ENCODE results near the gene FAM3C. TPM values are rescaled to one million over a fixed set of nuclear protein-coding genes. Genes with fewer than 3 reads are reported as not detected.
A peak's percentile ranks its signal among the peaks of the same experiment; 100 is the strongest.

FAM3C gene
- total and polyA plus RNA-seq, 2 of the 4 experiments (the other 2 are of a cell fraction) = 11.5 to 45.8 TPM

DNA sequence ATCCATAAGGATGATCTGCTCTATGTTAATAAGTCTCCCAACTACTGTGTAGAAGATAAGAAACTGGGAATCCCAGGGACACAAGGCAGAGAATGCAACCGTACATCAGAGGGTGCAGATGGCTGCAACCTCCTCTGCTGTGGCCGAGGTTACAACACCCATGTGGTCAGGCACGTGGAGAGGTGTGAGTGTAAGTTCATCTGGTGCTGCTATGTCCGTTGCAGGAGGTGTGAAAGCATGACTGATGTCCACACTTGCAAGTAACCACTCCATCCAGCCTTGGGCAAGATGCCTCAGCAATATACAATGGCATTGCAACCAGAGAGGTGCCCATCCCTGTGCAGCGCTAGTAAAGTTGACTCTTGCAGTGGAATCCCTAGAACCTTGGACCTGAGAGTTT is 57.0 kb downstream of the FAM3C start:
- dilution Hi-C loops (cut with HindIII; ENCODE audit: low sequenced_read_pairs, unreplicated experiment) (no loop called here), intact Hi-C loops (cut with micrococcal nuclease) (loop anchor here (5.0 to 10.0 kb wide), 3 partner anchors 212 to 534 kb away; partner anchors contain the start of gene CPED1), in situ Hi-C loops (cut with MboI; ENCODE audit: low sequenced_read_pairs) (loop anchor here (25.0 kb wide), 2 partner anchors 202 to 352 kb away; partner anchors contain the start of gene CPED1)
- no peak overlapping the region; the same call in 1 of the 2 replicates for H3K4ac ChIP-seq (ENCODE audit: low read depth, low read length)
- WGBS, 2 experiments (ENCODE audit: extremely low coverage in 2 of 2, insufficient read length in 1 of 2) = no CpG with 5 or more reads among the region's 5 CpGs
- H2BK15ac ChIP-seq (ENCODE audit: low read depth, low read length) = no peak overlapping the region
- ChIA-PET CTCF (no interaction called here), POLR2A (ENCODE audit: unreplicated experiment) (no interaction called here)
- BruUV-seq (replicated peaks) = TSS peak; percentile 76
- TF ChIP-seq MAZ (IDR thresholded peaks at IDR 0.05; ENCODE audit: borderline replicate concordance, low read depth, low read length) (no peak), RFX5 (IDR thresholded peaks at IDR 0.05; ENCODE audit: low read depth, low read length) (no peak), MAFK (IDR thresholded peaks at IDR 0.05; ENCODE audit: low read depth, low read length) (no peak), CEBPB (IDR thresholded peaks at IDR 0.05; ENCODE audit: low read depth, low read length) (no peak), BHLHE40 (IDR thresholded peaks at IDR 0.05; ENCODE audit: low read depth, low read length) (no peak), SMC3 (IDR thresholded peaks at IDR 0.05; ENCODE audit: low read depth, low read length) (no peak), CHD1 (IDR thresholded peaks at IDR 0.05; ENCODE audit: low read depth, low read length) (no peak), RCOR1 (IDR thresholded peaks at IDR 0.05; ENCODE audit: insufficient replicate concordance, low read length) (no peak), MXI1 (IDR thresholded peaks at IDR 0.05; ENCODE audit: borderline replicate concordance, low read depth, low read length) (no peak)
- TF ChIP-seq, protein P1, sequence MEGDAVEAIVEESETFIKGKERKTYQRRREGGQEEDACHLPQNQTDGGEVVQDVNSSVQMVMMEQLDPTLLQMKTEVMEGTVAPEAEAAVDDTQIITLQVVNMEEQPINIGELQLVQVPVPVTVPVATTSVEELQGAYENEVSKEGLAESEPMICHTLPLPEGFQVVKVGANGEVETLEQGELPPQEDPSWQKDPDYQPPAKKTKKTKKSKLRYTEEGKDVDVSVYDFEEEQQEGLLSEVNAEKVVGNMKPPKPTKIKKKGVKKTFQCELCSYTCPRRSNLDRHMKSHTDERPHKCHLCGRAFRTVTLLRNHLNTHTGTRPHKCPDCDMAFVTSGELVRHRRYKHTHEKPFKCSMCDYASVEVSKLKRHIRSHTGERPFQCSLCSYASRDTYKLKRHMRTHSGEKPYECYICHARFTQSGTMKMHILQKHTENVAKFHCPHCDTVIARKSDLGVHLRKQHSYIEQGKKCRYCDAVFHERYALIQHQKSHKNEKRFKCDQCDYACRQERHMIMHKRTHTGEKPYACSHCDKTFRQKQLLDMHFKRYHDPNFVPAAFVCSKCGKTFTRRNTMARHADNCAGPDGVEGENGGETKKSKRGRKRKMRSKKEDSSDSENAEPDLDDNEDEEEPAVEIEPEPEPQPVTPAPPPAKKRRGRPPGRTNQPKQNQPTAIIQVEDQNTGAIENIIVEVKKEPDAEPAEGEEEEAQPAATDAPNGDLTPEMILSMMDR (conservative IDR thresholded peaks at IDR 0.05; ENCODE audit: low read depth, low read length) = no peak
- TF ChIP-seq, protein P2, sequence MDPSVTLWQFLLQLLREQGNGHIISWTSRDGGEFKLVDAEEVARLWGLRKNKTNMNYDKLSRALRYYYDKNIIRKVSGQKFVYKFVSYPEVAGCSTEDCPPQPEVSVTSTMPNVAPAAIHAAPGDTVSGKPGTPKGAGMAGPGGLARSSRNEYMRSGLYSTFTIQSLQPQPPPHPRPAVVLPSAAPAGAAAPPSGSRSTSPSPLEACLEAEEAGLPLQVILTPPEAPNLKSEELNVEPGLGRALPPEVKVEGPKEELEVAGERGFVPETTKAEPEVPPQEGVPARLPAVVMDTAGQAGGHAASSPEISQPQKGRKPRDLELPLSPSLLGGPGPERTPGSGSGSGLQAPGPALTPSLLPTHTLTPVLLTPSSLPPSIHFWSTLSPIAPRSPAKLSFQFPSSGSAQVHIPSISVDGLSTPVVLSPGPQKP (IDR thresholded peaks at IDR 0.05; ENCODE audit: borderline replicate concordance, low read depth, low read length) = no peak
- peaks cover 8% of the 10 kb centered on the region for H3K4me1 ChIP-seq (ENCODE audit: control insufficient read depth, insufficient read depth, low read length)
- no peaks in the 10 kb centered on the region for H3K9me3 ChIP-seq (ENCODE audit: control insufficient read depth, insufficient read depth, low read length)
- no peak overlapping the region for H4K5ac ChIP-seq (ENCODE audit: low read depth, low read length)
- H4K20me1 ChIP-seq (ENCODE audit: insufficient read depth, low read length) = no peaks in the 10 kb centered on the region
- H3K27ac ChIP-seq (ENCODE audit: insufficient read depth, low read length) = no peak overlapping the region
- no peak overlapping the region for H3K18ac ChIP-seq (ENCODE audit: low read depth, low read length)
- peak overlapping the region; percentile 31; the same call in 1 of the 2 replicates for H3K23ac ChIP-seq (ENCODE audit: low read depth, low read length)
- DNase-seq (no peak), ATAC-seq (ENCODE audit: low read depth) (no peak)
- H2BK120ac ChIP-seq (ENCODE audit: low read depth, low read length) = no peak overlapping the region
- no peak overlapping the region for H3K4me2 ChIP-seq (ENCODE audit: low read depth, low read length)
- no peak overlapping the region for H2AK9ac ChIP-seq (replicated peaks; ENCODE audit: low read depth, low read length, poor library complexity)
- no peak overlapping the region for H4K91ac ChIP-seq (ENCODE audit: insufficient read depth, low read depth, low read length)
- no peak overlapping the region for H2BK5ac ChIP-seq (ENCODE audit: low read depth, low read length, poor library complexity, severe bottlenecking)
- H2BK20ac ChIP-seq (ENCODE audit: low read depth, low read length) = no peak overlapping the region
- H3K4me3 ChIP-seq (ENCODE audit: insufficient read depth, low read depth, low read length) = no peak overlapping the region
- peak overlapping the region; percentile 75 for H2AFZ ChIP-seq (replicated peaks; ENCODE audit: low read length, poor library complexity)
- H3K56ac ChIP-seq (ENCODE audit: extremely low read depth, insufficient read depth, low read length) = no peak overlapping the region
- no peaks in the 10 kb centered on the region for H3K79me1 ChIP-seq (ENCODE audit: low read depth in 1 of 2, low read length in 2 of 2)
- peak overlapping the region; percentile 73; the same call in 1 of the 2 replicates for H2AK5ac ChIP-seq (ENCODE audit: low read depth, low read length)
- no peak overlapping the region for H3K14ac ChIP-seq (replicated peaks; ENCODE audit: low read depth, low read length)
- H3K27me3 ChIP-seq (ENCODE audit: control insufficient read depth, insufficient read depth, low read length) = no peaks in the 10 kb centered on the region
- H3K9ac ChIP-seq (ENCODE audit: low read depth, low read length) = no peak overlapping the region
- H3K36me3 ChIP-seq (ENCODE audit: control insufficient read depth, insufficient read depth, low read length) = no peaks in the 10 kb centered on the region; the same call in 1 of the 2 replicates
- H3K9me1 ChIP-seq (ENCODE audit: insufficient read depth, low read length) = peaks cover 14% of the 10 kb centered on the region
- no peak overlapping the region for H4K8ac ChIP-seq (ENCODE audit: low read depth in 2 of 2, low read length in 2 of 2)

Data from IMR-90 (cell line).